IMR-90 (cell line): Measurements from ENCODE around the gene TMPRSS6. TPM values are rescaled to one million over a fixed set of nuclear protein-coding genes. Genes with fewer than 3 reads are reported as not detected.

ENCODE experiments used
- ATAC-seq: fragments of 200-7000 bp; cut with Tn5 transposase; 2 replicates; pipeline ENCODE4 v1.9.1; 2020; ENCODE audit warnings: low read depth, mild to moderate bottlenecking, moderate library complexity
- BruUV-seq: library from RNA; stranded (reverse); fragments of 400-500 nt; replicated peaks from 2 replicates; lab custom pipeline; 2021; lab: Mats Ljungman, UMichigan
- CTCF ChIA-PET: fragments of 300-600 bp; formaldehyde crosslinking; extraction: SDS; loops from one replicate; lab custom pipeline; 2021; ENCODE audit warnings: antibody characterized with exemption; lab: Yijun Ruan, JAX
- POLR2A ChIA-PET: fragments of 300-600 bp; sonication (Branson Sonifier 250); formaldehyde crosslinking; loops from one replicate; lab custom pipeline; 2022; ENCODE audit warnings: antibody characterized with exemption; ENCODE audit not compliant: unreplicated experiment; lab: Charles Lee
- DNase-seq: peaks from one replicate; pipeline ENCODE4 v3.0.0; 2013
- H2AFZ ChIP-seq: replicated peaks from 2 replicates; pipeline ENCODE3; 2013; ENCODE audit warnings: low read length, mild to moderate bottlenecking; ENCODE audit not compliant: poor library complexity
- H2AK5ac ChIP-seq: 2 replicates; pipeline ENCODE4 v1.6.1; 2013; ENCODE audit warnings: low read depth, low read length, inconsistent platforms
- H2AK9ac ChIP-seq: replicated peaks from 2 replicates; pipeline ENCODE3; 2013; ENCODE audit warnings: mild to moderate bottlenecking, low read depth, low read length, moderate library complexity; ENCODE audit not compliant: poor library complexity
- H2BK120ac ChIP-seq: 2 replicates; pipeline ENCODE4 v1.6.1; 2013; ENCODE audit warnings: low read depth, low read length, inconsistent platforms
- H2BK15ac ChIP-seq: 3 replicates; pipeline ENCODE4 v1.6.1; 2013; ENCODE audit warnings: low read depth, low read length, inconsistent platforms
- H2BK20ac ChIP-seq: 2 replicates; pipeline ENCODE4 v1.6.1; 2013; ENCODE audit warnings: low read depth, mild to moderate bottlenecking, inconsistent platforms, low read length, moderate library complexity
- H2BK5ac ChIP-seq: 2 replicates; pipeline ENCODE4 v1.6.1; 2013; ENCODE audit warnings: mild to moderate bottlenecking, low read depth, low read length, inconsistent platforms; ENCODE audit not compliant: poor library complexity, severe bottlenecking
- H3K14ac ChIP-seq: replicated peaks from 2 replicates; pipeline ENCODE4 v1.6.1; 2013; ENCODE audit warnings: low read depth, low read length, inconsistent platforms
- H3K18ac ChIP-seq: 2 replicates; pipeline ENCODE4 v1.6.1; 2013; ENCODE audit warnings: low read depth, low read length, control low read depth
- H3K23ac ChIP-seq: 2 replicates; pipeline ENCODE4 v1.6.1; 2013; ENCODE audit warnings: low read depth, low read length, inconsistent platforms
- H3K27ac ChIP-seq: 2 replicates; pipeline ENCODE4 v1.5.1; 2013; ENCODE audit warnings: mild to moderate bottlenecking, control low read depth, low read length; ENCODE audit not compliant: insufficient read depth
- H3K27me3 ChIP-seq: 2 replicates; pipeline ENCODE4 v1.6.1; 2013; ENCODE audit warnings: low read length; ENCODE audit not compliant: control insufficient read depth, insufficient read depth
- H3K36me3 ChIP-seq: 2 replicates; pipeline ENCODE4 v1.6.1; 2013; ENCODE audit warnings: low read length, mixed read lengths; ENCODE audit not compliant: control insufficient read depth, insufficient read depth
- H3K4ac ChIP-seq: 2 replicates; pipeline ENCODE4 v1.6.1; 2013; ENCODE audit warnings: low read depth, low read length, inconsistent platforms
- H3K4me1 ChIP-seq: 2 replicates; pipeline ENCODE4 v1.6.1; 2013; ENCODE audit warnings: low read length, mixed read lengths; ENCODE audit not compliant: control insufficient read depth, insufficient read depth
- H3K4me2 ChIP-seq: 2 replicates; pipeline ENCODE4 v1.6.1; 2013; ENCODE audit warnings: low read depth, mild to moderate bottlenecking, control low read depth, low read length, moderate library complexity
- H3K4me3 ChIP-seq: 2 replicates; pipeline ENCODE4 v1.5.1; 2013; ENCODE audit warnings: low read depth, mild to moderate bottlenecking, control low read depth, low read length, moderate library complexity; ENCODE audit not compliant: insufficient read depth
- H3K56ac ChIP-seq: 2 replicates; pipeline ENCODE4 v1.6.1; 2013; ENCODE audit warnings: low read length, inconsistent platforms; ENCODE audit not compliant: insufficient read depth; ENCODE audit errors: extremely low read depth
- H3K79me1 ChIP-seq, 2 experiments: 2 replicates each; pipeline ENCODE4 v1.6.1; 2013; ENCODE audit warnings: low read length in 2 of 2, inconsistent platforms in 1 of 2, low read depth in 1 of 2
- H3K9ac ChIP-seq: 2 replicates; pipeline ENCODE4 v1.6.1; 2013; ENCODE audit warnings: low read depth, low read length, control low read depth
- H3K9me1 ChIP-seq: 2 replicates; pipeline ENCODE4 v1.6.1; 2013; ENCODE audit warnings: low read length, inconsistent platforms; ENCODE audit not compliant: insufficient read depth
- H3K9me3 ChIP-seq: 2 replicates; pipeline ENCODE4 v1.6.1; 2013; ENCODE audit warnings: low read length; ENCODE audit not compliant: control insufficient read depth, insufficient read depth
- H4K20me1 ChIP-seq: 2 replicates; pipeline ENCODE4 v1.6.1; 2013; ENCODE audit warnings: low read length, inconsistent platforms; ENCODE audit not compliant: insufficient read depth
- H4K5ac ChIP-seq: 2 replicates; pipeline ENCODE4 v1.6.1; 2013; ENCODE audit warnings: mild to moderate bottlenecking, low read depth, low read length, control low read depth
- H4K8ac ChIP-seq, 2 experiments: 2 replicates each; pipeline ENCODE4 v1.6.1; 2013; ENCODE audit warnings: low read depth in 2 of 2, low read length in 2 of 2, control low read depth in 1 of 2, inconsistent platforms in 1 of 2
- H4K91ac ChIP-seq: 2 replicates; pipeline ENCODE4 v1.6.1; 2013; ENCODE audit warnings: low read depth, low read length, inconsistent platforms; ENCODE audit not compliant: insufficient read depth
- BHLHE40 ChIP-seq: fragments of 150-350 bp; IDR thresholded peaks from 2 replicates; pipeline ENCODE4 v1.6.1; 2016; ENCODE audit warnings: mild to moderate bottlenecking, low read depth, low read length
- CTCF ChIP-seq: conservative IDR thresholded peaks from 2 replicates; pipeline ENCODE4 v1.5.1; 2012; ENCODE audit warnings: mild to moderate bottlenecking, low read depth, low read length, improper control_type of control experiment
- ELK1 ChIP-seq: fragments of 150-350 bp; IDR thresholded peaks from 2 replicates; pipeline ENCODE4 v1.6.1; 2016; ENCODE audit warnings: low read depth, mild to moderate bottlenecking, low read length, moderate library complexity, borderline replicate concordance
- MAZ ChIP-seq: IDR thresholded peaks from 2 replicates; pipeline ENCODE4 v1.6.1; 2012; ENCODE audit warnings: low read depth, mild to moderate bottlenecking, low read length, improper control_type of control experiment, moderate library complexity, borderline replicate concordance
- MXI1 ChIP-seq: IDR thresholded peaks from 2 replicates; pipeline ENCODE4 v1.6.1; 2012; ENCODE audit warnings: low read depth, mild to moderate bottlenecking, low read length, moderate library complexity, borderline replicate concordance
- NFE2L2 ChIP-seq: fragments of 150-350 bp; IDR thresholded peaks from 2 replicates; pipeline ENCODE4 v1.6.1; 2016; ENCODE audit warnings: low read depth, mild to moderate bottlenecking, low read length
- POLR2A ChIP-seq: IDR thresholded peaks from 2 replicates; pipeline ENCODE4 v1.6.1; 2012; ENCODE audit warnings: mild to moderate bottlenecking, low read depth, low read length
- RCOR1 ChIP-seq: IDR thresholded peaks from 2 replicates; pipeline ENCODE4 v1.6.1; 2012; ENCODE audit warnings: mild to moderate bottlenecking, low read length, improper control_type of control experiment; ENCODE audit not compliant: insufficient replicate concordance
- RFX5 ChIP-seq: IDR thresholded peaks from 2 replicates; pipeline ENCODE4 v1.8.0; 2012; ENCODE audit warnings: low read depth, mild to moderate bottlenecking, low read length, moderate library complexity
- USF2 ChIP-seq: fragments of 150-350 bp; IDR thresholded peaks from 2 replicates; pipeline ENCODE4 v1.6.1; 2017; ENCODE audit warnings: mild to moderate bottlenecking, antibody characterized with exemption, low read length, low read depth
- WGBS, 2 experiments: methylation state at CpG; one replicate each; pipeline versions ENCODE4 v1.1.5 to v1.1.7; 2013; ENCODE audit warnings: missing lambda C conversion rate in 2 of 2; ENCODE audit not compliant: insufficient read length in 1 of 2; ENCODE audit errors: extremely low coverage in 2 of 2; 5-methylcytosine and 5-hydroxymethylcytosine counted together
- dilution Hi-C: fragments of 300-500 bp; cut with HindIII; formaldehyde crosslinking; loops from one replicate; pipeline ENCODE4 v1.14.3; 2018; ENCODE audit warnings: low sequenced_read_pairs; ENCODE audit not compliant: unreplicated experiment
- in situ Hi-C: fragments of 300-500 bp; cut with MboI; formaldehyde crosslinking; loops from 3 replicates; pipeline ENCODE4 v1.14.3; 2019; ENCODE audit warnings: low sequenced_read_pairs, inconsistent platforms, mixed read lengths
- intact Hi-C: fragments of 100-400 bp; cut with micrococcal nuclease; formaldehyde crosslinking; loops from 2 replicates; pipeline ENCODE4 v1.10.0; 2022
- polyA plus RNA-seq, 3 experiments: library from polyadenylated mRNA; depleted of rRNA; stranded (reverse); fragments of >200 nt; gene quantifications; 2 replicates each; pipeline ENCODE4 v1.2.3, GENCODE V29; 2012; ENCODE audit warnings: low replicate concordance in 1 of 3
- total RNA-seq: library from RNA; depleted of rRNA; stranded (reverse); fragments of >200 nt; gene quantifications from 2 replicates; pipeline ENCODE4 v1.2.3, GENCODE V29; 2012

Gene TMPRSS6
- total and polyA plus RNA-seq, 2 of the 4 experiments (the other 2 are of a cell fraction) = not detected

- Histone ChIP-seq H2BK15ac (0 out of 3 replicates have a peak within 1 kb of the TSS, but pooled peaks have one; percentile 4), H3K9me1 (peaks cover 13% of the 10 kb centered on the region; the same call in 1 of the 2 replicates), H3K56ac (no peak within 1 kb of the TSS), H2AK5ac (0 out of 2 replicates have a peak within 1 kb of the TSS, but pooled peaks have one; percentile 2), H2BK120ac (no peak within 1 kb of the TSS), H3K4me1 (peaks cover 4% of the 10 kb centered on the region; the same call in 1 of the 2 replicates), H2AK9ac (peak within 1 kb of the TSS; percentile 91), H3K79me1 (peaks cover 7 to 17% of the 10 kb centered on the region in 2 experiments; a peak in 3 of 4 replicates), H2BK5ac (no peak within 1 kb of the TSS), H3K4me3 (peak within 1 kb of the TSS; percentile 89), H3K36me3 (peaks cover 14% of the 10 kb centered on the region; the same call in 1 of the 2 replicates), H4K91ac (no peak within 1 kb of the TSS; the same call in 1 of the 2 replicates), H4K5ac (peak within 1 kb of the TSS; percentile 19; the same call in 1 of the 2 replicates), H2AFZ (peak within 1 kb of the TSS; percentile 97), H2BK20ac (no peak within 1 kb of the TSS), H3K14ac (peak within 1 kb of the TSS; percentile 83; the same call in 1 of the 2 replicates), H3K4me2 (peak within 1 kb of the TSS; percentile 96), H4K20me1 (no peaks in the 10 kb centered on the region), H3K18ac (peak within 1 kb of the TSS; percentile 9; the same call in 1 of the 2 replicates), H4K8ac (peak within 1 kb of the TSS in 1 of 2 experiments; percentile 74; a peak in 1 of 4 replicates), H3K9ac (peak within 1 kb of the TSS; percentile 66), H3K4ac (peak within 1 kb of the TSS; percentile 65), H3K23ac (peak within 1 kb of the TSS; percentile 45), H3K27ac (peak within 1 kb of the TSS; percentile 44; the same call in 1 of the 2 replicates), H3K9me3 (no peaks in the 10 kb centered on the region), H3K27me3 (0 out of 2 replicates have a peak, but pooled peaks cover 2% of the 10 kb centered on the region)
- peak; percentile 99 for ATAC-seq
- WGBS, 2 experiments = 0% methylated on average over 13 of the region's 89 CpGs; no CpG with 5 or more reads in 1 of the 2 experiments
- intact Hi-C loops = loop anchor here (5.0 kb wide), 1 partner anchor 146 kb away; no protein-coding TSS in a partner anchor
- TF ChIP-seq NFE2L2 (no peak), CTCF (0 out of 2 replicates have a peak, but pooled peaks have one; percentile 9), BHLHE40 (no peak), RFX5 (no peak), RCOR1 (no peak), USF2 (no peak), ELK1 (no peak), MAZ (peak; percentile 55; the same call in 1 of the 2 replicates), MXI1 (peak; percentile 59; the same call in 1 of the 2 replicates), POLR2A (peak; percentile 74)
- ChIA-PET POLR2A (no interaction called here), CTCF (no interaction called here)
- in situ Hi-C loops = no loop called here
- DNase-seq = peak; percentile 59
- dilution Hi-C loops = no loop called here
- BruUV-seq = no TSS peak
Measured at GRCh38 chr22:37051391-37052385, 57.8 kb downstream of the TMPRSS6 start, which contains the start of gene KCTD17. TSS of gene KCTD17 (plus strand) at chr22:37051742. CDS start at chr22:37051761, 19 bp downstream.
